ENCODE results near the gene SSU72.

- TF ChIP-seq CTCF (IDR thresholded peaks at IDR 0.05), result no peak
- TF ChIP-seq POLR2A (IDR thresholded peaks at IDR 0.05), result no peak
Measured at GRCh38 chr1:1552263-1552639, 22.4 kb downstream of the SSU72 start.
